CD1c-positive myeloid dendritic cell (primary cell): ENCODE measurements around the gene PASD1.
"Not testable (repeated sequence)": the region's sequence is repeated elsewhere in the genome, so short reads cannot be mapped to it uniquely, and the experiment has no call there.

Experiments
- DNase-seq: peaks from one replicate; pipeline ENCODE4 v3.0.0-alpha.2; 2016; ENCODE audit errors: extremely low spot score

The PASD1 gene

GRCh38 chrX:151609222-151609621 is 45.7 kb downstream of the PASD1 start:
- no peak for DNase-seq

GRCh38 chrX:151621422-151621821 is 57.9 kb downstream of the PASD1 start:
- no peak for DNase-seq

- no peak for DNase-seq
Measured at GRCh38 chrX:151624677-151625076, 61.2 kb downstream of the PASD1 start.

GRCh38 chrX:151631822-151632221 is 68.3 kb downstream of the PASD1 start:
- no peak for DNase-seq

- no peak for DNase-seq
Measured at GRCh38 chrX:151633157-151633556, 69.7 kb downstream of the PASD1 start.

GRCh38 chrX:151634937-151635336 is 71.5 kb downstream of the PASD1 start:
- DNase-seq: no peak

- DNase-seq: no peak
Measured at GRCh38 chrX:151641564-151641963, 78.1 kb downstream of the PASD1 start.

GRCh38 chrX:151675121-151675746 is 111.8 kb downstream of the PASD1 start:
- DNase-seq: no peak

GRCh38 chrX:151676196-151676595 is 112.7 kb downstream of the PASD1 start:
- no peak for DNase-seq

GRCh38 chrX:151679798-151680402 is 116.4 kb downstream of the PASD1 start:
- DNase-seq: no peak

GRCh38 chrX:151680805-151681204 is 117.3 kb downstream of the PASD1 start:
- peak; percentile 48 for DNase-seq

GRCh38 chrX:151687635-151688034 is 124.2 kb downstream of the PASD1 start:
- DNase-seq: no peak

GRCh38 chrX:151688695-151689094 is 125.2 kb downstream of the PASD1 start:
- no peak for DNase-seq

GRCh38 chrX:151692825-151693224 is 129.3 kb downstream of the PASD1 start:
- DNase-seq: no peak

- no peak for DNase-seq
Measured at GRCh38 chrX:151694121-151694520, 130.6 kb downstream of the PASD1 start.

- no peak for DNase-seq
Measured at GRCh38 chrX:151694661-151695582, 131.4 kb downstream of the PASD1 start, which contains the start of gene PRRG3. Gene PRRG3, plus strand, starts transcription at chrX:151695458. Its CDS starts 3,357 bp downstream, at chrX:151698815.

GRCh38 chrX:151695583-151696340 is 132.3 kb downstream of the PASD1 start:
- no peak for DNase-seq

- not testable (repeated sequence) for DNase-seq
Measured at GRCh38 chrX:151697082-151697481, 133.6 kb downstream of the PASD1 start.

GRCh38 chrX:151697522-151697921 is 134.0 kb downstream of the PASD1 start:
- no peak for DNase-seq

GRCh38 chrX:151698485-151698884 is 135.0 kb downstream of the PASD1 start:
- DNase-seq: no peak

- DNase-seq: no peak
Measured at GRCh38 chrX:151699746-151700145, 136.3 kb downstream of the PASD1 start.

GRCh38 chrX:151700581-151700980 is 137.1 kb downstream of the PASD1 start:
- no peak for DNase-seq
